GM21390 (cell line): Measurements from ENCODE around the gene NFATC2.

ENCODE experiments used
- ATAC-seq: cut with Tn5 transposase; IDR thresholded peaks from one replicate; pipeline ENCODE4 v1.9.1; 2021; ENCODE audit not compliant: unreplicated experiment

Gene NFATC2

GRCh38 chr20:51418137-51418529 is 124.4 kb downstream of the NFATC2 start:
- ATAC-seq: no peak

GRCh38 chr20:51417250-51418136 is 125.0 kb downstream of the NFATC2 start:
- ATAC-seq: no peak

GRCh38 chr20:51416532-51417249 is 125.8 kb downstream of the NFATC2 start:
- ATAC-seq: no peak

- peak; percentile 59 for ATAC-seq
Measured at GRCh38 chr20:51413857-51414256, 128.7 kb downstream of the NFATC2 start.

- no peak for ATAC-seq
Measured at GRCh38 chr20:51412951-51413481, 129.5 kb downstream of the NFATC2 start.

GRCh38 chr20:51412333-51412871 is 130.1 kb downstream of the NFATC2 start:
- no peak for ATAC-seq

- ATAC-seq: no peak
Measured at GRCh38 chr20:51411870-51412269, 130.6 kb downstream of the NFATC2 start.

- ATAC-seq: no peak
Measured at GRCh38 chr20:51410586-51411325, 131.8 kb downstream of the NFATC2 start.

GRCh38 chr20:51409192-51409880 is 133.2 kb downstream of the NFATC2 start:
- ATAC-seq: no peak

GRCh38 chr20:51404297-51405060 is 138.0 kb downstream of the NFATC2 start:
- ATAC-seq: peak; percentile 81

GRCh38 chr20:51403466-51404220 is 138.9 kb downstream of the NFATC2 start:
- ATAC-seq: no peak

GRCh38 chr20:51402201-51402600 is 140.3 kb downstream of the NFATC2 start:
- no peak for ATAC-seq

GRCh38 chr20:51401496-51401895 is 141.0 kb downstream of the NFATC2 start:
- ATAC-seq: no peak

- peak; percentile 72 for ATAC-seq
Measured at GRCh38 chr20:51400051-51400926, 142.2 kb downstream of the NFATC2 start.

GRCh38 chr20:51399006-51399890 is 143.3 kb downstream of the NFATC2 start:
- ATAC-seq: no peak

- no peak for ATAC-seq
Measured at GRCh38 chr20:51398552-51398951, 144.0 kb downstream of the NFATC2 start.

GRCh38 chr20:51398083-51398482 is 144.4 kb downstream of the NFATC2 start:
- no peak for ATAC-seq
